Limb (tissue), 2 donors: ENCODE data around the gene IL1RL1.

Experiments
- DNase-seq, 2 donors: peaks; one replicate each; pipeline ENCODE4 v3.0.0-alpha.2; 2016; ENCODE audit errors: extremely low spot score in 2 of 2

Gene IL1RL1

DNA sequence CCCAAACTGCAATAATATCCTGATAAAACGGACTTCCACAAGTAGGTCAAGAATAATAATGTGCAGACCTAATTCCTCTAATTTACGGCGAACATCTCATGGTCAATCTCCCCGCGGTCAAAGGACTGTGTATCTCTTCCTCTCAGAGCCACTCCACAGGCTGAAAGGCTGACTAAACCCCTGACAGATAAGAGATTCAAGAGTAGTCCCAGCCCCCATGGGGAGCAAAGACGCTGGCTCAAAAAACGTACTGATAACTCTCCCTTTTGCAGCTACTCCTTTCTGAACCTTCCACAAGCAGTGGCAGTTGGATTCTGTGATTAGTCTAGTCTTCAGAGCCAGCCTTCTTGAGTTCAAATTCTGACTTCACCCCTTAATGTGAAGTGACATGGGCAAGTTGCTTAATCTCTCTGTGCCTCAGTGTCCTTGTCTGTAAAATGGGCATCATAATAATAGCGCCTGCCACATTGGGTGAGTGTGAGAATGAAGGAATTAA, 24.6 kb downstream of the IL1RL1 start:
- DNase-seq, result no peak

DNA sequence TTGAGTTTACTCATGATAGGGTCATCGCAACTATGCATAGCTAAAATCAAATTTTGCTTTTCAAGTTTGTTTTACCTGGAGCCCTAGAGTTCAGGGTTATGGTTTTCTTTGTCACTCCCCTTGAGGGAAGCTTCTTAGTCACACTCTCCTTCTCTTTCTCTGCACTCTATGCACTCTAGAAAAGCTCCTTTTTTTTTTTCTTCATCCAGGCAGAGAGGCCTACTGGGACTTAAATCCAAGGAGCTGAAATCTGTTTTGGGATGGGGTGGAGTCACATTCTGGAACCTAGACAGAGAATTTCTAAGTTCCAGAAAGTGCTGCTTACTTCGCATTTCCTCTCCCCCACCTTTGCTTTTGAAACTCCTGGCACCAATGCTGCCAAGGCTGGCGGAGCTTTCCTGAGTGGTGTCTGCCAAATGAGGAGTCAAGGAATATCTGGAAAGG, 25.2 kb downstream of the IL1RL1 start:
- DNase-seq, result no peak

DNA sequence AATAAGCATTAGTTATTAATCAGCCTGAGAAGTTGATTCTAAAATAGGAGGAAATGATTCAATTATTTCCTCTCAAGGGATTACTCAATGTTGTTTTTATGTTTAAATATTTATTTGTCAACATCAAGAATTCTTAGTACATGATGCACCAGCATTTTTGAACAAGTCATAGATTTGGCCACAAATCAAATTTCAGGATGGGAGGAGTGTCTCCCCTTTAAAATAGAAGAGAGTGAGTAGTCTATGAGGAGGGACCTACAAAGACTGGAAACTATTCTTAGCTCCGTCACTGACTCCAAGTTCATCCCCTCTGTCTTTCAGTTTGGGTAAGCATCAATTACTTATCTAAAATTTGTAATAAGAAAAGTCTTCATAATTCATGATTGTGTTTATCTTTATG, 25.6 kb downstream of the IL1RL1 start:
- DNase-seq, result no peak

DNA sequence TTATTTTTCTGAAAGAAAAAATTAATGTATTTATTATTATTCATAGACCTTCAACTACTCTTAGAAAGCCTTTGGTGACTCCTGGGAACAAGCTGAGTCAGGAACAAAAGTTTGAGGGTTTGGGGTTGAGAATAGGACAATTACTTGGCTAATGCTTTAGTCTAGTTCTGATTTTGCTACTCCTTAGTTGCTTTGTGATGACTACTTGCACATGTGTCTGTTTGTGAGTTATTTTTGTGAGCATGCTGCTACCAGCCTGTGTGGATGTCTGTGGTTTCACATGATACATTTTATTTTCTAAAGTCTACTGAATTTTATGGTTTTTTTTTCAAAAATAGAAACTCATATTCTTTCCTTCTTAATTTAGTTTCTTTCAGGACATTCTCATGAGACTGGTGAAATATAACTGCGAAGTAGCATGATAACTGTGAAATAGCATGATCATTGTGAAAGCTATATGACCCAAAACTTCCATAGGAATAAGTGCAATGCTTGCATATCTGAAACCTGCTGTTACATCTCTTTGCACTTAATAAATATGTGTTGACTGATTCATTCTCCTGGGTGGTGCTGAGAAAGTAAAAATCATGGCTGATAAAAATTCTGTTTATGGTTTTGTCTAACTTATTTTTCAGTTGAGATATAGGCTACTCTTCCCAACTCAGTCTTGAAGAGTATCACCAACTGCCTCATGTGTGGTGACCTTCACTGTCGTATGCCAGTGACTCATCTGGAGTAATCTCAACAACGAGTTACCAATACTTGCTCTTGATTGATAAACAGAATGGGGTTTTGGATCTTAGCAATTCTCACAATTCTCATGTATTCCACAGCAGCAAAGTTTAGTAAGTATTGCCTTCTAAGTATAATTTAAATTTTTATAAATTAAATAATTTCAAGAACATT, 26.4 kb downstream of the IL1RL1 start:
- DNase-seq, result no peak

DNA sequence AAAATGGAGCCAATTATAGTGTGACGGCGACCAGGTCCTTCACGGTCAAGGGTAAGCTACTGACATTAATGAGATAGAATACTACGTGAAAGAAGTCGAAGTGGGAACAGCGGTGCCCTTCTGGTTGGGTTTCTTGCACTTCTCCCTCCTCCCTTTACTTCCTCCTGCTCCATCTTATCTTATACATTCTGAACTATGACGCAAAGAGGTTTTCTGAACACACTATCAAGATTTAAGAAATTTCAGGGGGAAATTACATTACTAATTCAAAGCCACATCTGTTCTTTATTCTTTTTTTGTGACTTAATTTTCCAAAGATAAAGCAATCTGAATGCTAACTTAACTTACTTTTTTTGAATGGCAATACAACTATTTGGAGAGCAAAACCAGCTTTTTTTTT, 29.4 kb downstream of the IL1RL1 start:
- DNase-seq, result no peak

DNA sequence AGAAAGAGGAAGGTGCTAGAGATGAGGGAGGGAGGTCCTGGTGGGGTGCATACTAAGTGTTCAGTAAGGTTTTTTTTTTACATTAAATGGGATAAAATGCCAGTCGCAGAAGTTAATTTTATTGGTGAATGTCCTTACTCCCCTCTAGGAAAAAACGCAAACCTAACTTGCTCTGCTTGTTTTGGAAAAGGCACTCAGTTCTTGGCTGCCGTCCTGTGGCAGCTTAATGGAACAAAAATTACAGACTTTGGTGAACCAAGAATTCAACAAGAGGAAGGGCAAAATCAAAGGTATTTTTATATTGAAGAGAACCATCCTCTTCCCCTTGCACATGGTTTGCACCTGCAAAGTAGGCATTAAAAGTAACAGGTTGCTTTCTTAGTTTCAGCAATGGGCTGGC, 31.5 kb downstream of the IL1RL1 start:
- peak in 1 of 2 donors; percentile 27 for DNase-seq

DNA sequence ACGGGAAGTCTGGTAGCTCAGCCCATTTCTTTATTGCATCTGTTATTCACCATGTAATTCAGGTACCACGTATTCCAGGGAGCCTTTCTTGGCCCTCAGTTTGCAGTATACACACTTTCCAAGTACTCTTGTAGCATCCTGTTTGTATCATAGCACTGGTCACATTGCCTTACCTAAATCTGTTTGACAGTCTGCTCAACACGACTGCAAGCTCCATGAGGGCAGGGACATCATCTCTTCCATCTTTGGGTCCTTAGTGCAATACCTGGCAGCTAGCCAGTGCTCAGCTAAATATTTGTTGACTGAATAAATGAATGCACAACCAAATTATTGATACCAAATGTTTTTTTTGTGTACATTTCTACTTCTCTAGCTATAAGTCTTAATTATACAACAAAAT, 33.0 kb downstream of the IL1RL1 start:
- no peak for DNase-seq

DNA sequence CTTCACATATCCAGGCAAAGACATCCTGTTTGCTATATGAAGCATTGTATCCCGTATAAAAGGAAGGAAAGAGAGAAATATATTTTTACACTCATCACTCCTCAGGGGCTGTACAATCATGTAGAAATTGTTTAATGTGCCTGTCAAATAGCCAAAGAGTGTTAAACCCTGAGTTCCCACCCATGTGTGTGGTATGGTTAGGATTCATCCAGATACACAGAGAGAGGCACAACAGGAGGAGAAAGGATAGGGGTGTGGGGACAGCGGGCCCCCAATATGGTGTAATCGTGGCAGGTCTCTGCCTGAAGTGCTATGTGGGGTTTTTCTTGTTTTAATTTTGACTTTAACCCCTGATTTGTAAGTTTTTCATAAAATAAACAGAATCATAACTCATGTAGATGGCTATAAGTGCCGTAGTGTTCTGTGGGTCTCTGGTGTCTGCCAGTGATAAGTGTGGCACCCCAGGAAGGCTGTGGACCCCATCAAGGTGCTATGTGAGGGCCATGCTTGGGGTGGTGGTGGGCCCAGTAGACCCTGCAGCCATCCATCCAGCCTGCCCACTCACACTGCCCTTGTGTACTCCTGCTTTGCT, 34.1 kb downstream of the IL1RL1 start:
- DNase-seq, result no peak

DNA sequence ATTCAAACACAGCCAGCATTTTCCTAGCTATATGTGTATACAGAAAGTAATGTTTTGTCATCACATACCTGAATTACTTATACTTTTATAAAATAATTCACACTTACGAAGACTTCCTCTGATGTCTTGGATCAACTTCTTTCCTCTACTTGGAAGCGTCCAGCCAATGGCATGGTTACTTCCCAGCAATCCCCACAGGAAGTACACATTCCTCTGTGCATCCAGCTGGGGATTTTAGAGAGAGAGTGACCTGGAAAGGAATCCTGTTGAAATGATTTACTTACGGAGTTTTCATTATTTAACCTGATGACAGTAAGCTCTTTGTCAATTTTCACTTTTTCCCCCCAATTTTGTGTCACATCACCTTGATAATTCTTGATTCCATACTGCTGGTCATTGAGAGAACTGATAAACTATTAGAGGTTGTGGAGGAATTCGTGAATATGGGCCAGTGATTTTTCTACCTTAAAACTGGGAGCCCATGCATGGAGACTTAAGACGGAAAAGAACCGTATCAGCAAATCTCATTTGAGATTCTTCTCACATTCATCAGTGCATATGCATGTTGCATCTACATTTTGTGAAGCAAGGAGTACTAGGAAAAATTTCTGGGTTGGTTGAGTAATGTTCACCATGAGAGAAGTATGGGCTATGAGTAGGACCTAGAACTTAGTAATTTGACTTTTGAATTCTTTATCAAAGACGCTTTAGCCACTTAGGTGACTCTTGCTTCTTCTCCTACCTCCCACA, 35.2 kb downstream of the IL1RL1 start:
- no peak for DNase-seq

DNA sequence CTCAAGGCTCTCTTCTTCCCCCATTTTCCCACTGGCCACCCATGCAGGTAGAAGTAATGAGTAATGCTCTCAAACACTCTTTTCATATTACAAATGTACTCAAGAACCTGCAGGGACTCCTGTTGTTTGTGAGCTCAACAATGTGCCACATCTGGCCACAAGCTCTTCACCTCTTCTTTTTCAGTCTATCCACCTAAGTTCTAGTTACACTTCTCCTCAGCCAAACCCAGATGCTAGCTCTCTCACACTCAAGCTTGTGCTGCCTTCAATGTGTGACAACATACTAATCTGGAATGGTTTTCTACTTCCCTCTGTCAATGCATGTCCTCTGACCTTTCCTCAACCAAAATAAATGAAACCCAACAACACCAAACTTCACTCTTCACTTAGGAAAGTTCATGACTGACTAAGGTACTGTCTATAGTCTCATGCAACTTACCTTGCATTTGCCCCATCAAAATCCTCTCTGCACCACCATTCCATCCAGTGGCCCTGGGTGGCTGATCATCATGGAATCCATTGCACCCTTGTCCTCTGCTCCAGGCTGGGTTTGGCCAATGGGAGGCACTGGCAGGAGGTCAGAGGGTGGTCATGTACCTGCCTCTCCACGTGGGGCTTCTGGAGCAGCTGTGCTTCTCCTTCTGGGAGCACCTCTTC, 38.9 kb downstream of the IL1RL1 start:
- no peak for DNase-seq

DNA sequence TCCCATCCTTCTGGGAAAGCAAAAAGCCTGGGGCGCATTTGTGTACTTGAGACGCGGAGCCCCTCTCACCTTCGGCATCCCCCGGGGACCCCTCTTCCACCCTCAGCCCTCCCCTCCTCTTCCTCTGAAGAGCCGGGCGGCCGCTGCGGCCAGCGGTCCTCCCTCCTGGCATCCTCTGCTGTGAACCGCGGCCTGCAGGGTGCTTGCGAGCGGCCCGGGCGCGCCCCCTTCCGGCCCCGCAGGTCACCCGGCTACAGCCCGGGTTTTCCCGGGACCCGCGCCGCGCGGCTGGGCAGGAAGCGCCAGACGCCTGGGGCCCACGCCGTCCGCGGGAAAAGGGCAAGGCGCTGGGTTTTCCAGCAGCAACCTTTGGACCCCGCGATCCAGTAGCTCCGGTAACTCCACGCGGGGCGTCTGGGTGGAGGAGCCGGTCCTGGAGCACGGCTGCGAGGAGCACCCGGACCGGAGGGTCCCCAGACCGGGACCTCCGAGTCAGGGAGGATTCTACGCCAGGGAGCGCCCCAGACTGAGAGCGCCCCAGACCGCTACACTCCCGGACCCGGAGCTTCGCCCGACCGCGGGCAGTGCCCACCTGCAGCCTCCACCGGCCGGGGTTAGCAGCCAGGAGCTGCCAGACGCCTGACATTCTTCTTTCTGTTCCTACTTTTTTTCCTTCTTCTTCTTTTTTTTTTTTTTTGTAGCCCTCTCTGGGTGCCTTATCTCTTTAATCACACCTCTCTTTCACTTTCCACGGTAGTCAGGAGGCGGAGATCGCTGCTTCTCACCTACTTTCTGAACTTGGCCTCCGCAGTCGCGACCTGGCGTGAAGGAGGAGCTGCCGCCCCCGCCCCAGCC, 44.4 kb downstream of the IL1RL1 start, which contains the start of gene IL18R1:
Gene IL18R1, plus strand, starts transcription at position 271 of the 855 bp plus-strand sequence. CDS start 6,865 bp downstream, outside the sequence.
- peak; percentile 75 to 82 for DNase-seq

DNA sequence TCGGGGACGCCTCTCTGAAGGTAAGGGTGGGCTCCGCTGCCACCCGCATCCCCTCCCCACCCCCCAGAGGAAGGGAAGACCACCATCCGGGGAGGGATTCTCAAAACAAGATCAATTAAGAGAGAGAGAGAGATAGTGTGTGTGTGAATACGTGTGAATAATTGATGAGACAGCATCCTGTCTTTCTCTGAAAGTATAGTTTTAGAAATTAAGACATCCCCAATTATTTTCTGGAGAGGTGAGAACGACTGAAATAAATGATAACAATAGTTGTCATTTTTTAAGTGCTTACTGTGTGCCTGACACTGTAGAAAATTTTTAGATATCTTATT, 45.0 kb downstream of the IL1RL1 start:
- no peak for DNase-seq

DNA sequence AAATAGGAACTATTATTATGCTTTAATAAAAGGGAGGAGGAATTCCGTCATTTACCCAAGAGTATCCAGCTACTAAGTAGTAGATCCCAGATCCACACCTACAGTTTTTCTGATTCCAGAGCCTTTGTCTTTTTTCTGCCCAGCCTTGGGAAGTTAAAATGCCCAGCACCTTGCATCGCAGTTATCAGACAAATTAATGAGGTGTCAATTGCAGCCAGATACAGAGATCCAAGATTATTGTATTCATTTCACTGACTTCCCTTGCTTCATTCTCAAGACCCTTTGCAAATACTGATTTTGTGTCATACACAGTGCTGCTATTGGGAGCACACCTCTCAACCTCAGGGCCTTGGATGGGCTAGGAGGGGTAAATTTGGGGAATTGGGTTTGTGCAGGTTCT, 45.4 kb downstream of the IL1RL1 start:
- DNase-seq, result no peak

DNA sequence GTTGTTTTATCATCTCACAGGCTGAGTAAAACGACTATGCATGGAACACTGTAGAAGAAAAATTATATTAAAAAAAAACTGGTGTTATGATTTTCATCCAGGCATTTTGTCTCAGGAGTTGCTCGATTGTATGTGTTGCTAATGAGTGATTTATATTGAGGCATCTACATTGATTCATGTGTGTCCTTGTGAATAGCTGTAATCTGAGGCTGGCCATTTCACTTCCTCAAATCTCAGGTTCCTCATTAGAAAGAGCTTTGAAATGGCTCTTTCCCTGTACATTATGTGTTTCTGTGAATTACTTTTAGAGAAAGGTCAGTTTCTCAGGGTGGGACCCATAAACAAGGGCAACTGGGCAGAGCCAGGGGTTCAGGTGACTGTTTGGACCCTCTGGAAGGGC, 46.6 kb downstream of the IL1RL1 start:
- no peak for DNase-seq

DNA sequence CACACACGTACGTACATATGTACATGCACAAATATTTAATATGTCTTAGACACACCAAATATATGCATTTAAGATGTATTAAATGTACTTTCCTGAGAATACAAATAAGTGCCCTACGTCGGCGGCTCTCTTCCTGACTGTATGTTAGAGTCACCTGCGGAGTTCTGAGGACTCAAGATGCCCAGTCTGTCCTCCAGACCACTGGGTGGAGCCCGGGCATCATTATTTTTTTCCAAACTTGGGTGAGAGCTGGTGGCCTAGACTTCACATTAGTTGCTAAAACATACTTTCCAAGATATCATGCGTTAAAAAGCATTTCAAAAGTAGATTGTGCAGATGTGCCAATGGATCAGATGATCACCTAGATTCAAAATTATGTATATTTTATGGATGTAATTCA, 47.1 kb downstream of the IL1RL1 start:
- no peak for DNase-seq

DNA sequence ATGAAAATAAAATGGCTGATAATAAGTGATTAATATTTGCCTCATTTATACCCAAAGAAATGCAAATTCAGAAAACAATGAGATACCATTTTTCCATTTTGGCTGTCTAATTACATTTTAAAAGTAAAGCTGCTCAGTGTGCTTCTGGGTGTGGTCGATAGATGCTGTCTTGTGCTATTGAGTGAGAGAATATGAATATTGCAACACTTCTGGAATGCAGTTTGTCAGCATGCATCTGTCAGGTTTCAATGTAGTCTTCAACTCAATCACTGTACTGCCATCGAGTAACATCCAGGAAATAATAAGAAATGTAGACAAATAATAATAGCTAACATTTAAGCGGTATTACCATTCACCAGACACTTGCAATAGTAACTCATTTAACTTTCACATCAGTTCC, 48.2 kb downstream of the IL1RL1 start:
- no peak for DNase-seq

DNA sequence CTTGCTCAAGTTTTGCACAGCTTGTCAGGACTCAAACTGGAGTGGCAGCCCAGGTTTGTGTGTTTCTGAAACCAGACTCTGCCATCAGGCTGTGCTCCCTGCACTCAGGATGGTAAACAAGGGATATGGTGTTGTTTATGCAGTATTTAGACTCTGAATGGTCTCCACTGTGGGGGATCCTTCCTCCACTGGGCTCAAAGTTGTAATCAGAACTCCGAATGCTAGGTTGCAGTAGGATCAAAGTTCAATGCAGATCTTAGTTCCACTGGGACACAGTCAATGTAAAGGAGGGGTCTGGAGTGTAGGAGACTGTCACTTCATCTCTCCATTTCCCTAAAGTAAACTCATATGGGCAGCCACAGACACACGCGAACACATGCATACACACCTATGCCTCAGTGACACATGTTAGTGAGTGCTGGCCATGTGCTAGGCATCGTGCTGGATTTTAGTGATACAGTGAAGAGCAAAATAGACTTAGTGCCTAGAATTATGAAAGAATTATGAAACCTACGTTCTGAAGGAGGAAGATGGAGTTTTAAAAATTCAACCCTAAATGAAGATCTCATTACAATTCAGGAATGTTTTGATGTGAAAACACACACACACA, 50.4 kb downstream of the IL1RL1 start:
- DNase-seq, result no peak

DNA sequence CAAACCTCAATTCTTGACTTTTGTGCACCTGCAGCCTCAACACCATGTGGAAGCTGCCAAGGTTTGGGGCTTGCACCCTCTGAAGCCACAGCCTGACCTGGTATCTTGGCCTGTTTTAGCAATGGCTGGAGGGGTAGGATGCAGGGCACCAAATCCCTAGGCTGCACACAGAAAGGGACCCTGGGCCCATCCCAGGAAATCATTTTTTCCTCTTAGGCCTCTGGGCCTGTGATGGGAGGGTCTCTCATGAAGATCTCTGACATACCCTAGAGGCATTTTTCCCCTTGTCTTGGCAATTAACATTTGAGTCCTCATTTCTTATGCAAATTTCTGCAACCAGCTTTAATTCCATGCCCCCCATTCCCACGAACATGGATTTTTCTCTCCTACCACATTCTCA, 54.4 kb downstream of the IL1RL1 start:
- no peak for DNase-seq

DNA sequence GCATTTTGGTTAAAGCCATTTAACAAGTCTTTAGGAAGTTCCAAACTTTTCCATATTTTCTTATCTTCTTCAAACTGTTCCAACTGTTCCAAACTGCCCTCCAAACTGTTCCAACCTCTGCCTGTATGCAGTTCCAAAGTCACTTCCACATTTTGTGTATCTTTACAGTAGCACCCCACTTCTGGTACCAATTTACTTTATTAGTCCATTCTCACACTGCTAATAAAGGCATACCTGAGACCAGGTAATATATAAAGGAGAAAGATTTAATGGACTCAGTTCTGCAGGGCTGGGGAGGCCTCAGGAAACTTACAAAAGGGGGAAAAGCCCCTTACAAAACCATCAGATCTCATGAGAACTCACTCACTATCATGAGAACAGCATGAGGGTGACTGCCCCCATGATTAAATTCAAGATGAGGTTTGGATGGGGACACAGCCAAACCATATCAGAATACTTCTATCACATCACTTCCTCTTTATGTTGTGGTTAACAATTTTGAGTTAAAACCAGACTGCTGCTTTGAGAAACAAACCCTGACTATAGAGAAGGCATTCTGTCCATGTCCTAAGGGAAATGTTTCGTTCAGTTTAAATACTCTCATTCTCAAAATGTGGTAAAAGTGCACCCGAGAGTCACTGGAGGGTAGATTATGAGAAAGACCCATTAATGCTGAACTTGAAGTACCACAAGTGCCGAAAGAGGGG, 55.2 kb downstream of the IL1RL1 start:
- DNase-seq, result no peak
